IPS-NIHi7 (cell line): ENCODE data around the gene IGFL4.

Experiments used
- DNase-seq: peaks from one replicate; pipeline ENCODE4 v3.0.0; 2012; ENCODE audit warnings: mixed read lengths; ENCODE audit errors: extremely low spot score

The IGFL4 gene

GRCh38 chr19:45994456-45994997 is 46.3 kb downstream of the IGFL4 start:
- DNase-seq = no peak

GRCh38 chr19:45990113-45990728 is 50.6 kb downstream of the IGFL4 start:
- no peak for DNase-seq
